HG03432 (cell line): Measurements from ENCODE around the gene TMEM45A.
"Not testable (repeated sequence)": the region's sequence is repeated elsewhere in the genome, so short reads cannot be mapped to it uniquely, and the experiment has no call there.

Experiments
- ATAC-seq: cut with Tn5 transposase; IDR thresholded peaks from one replicate; pipeline ENCODE4 v1.9.1; 2021; ENCODE audit warnings: mild to moderate bottlenecking, moderate library complexity; ENCODE audit not compliant: unreplicated experiment

The TMEM45A gene

GRCh38 chr3:100531093-100531492, 38.7 kb downstream of the TMEM45A start:
- ATAC-seq, result no peak

GRCh38 chr3:100532411-100532810, 40.0 kb downstream of the TMEM45A start:
- no peak for ATAC-seq

GRCh38 chr3:100533176-100533575, 40.8 kb downstream of the TMEM45A start:
- no peak for ATAC-seq

- no peak for ATAC-seq
Measured at GRCh38 chr3:100535610-100535943, 43.2 kb downstream of the TMEM45A start.

- ATAC-seq, result no peak
Measured at GRCh38 chr3:100536093-100536492, 43.7 kb downstream of the TMEM45A start.

GRCh38 chr3:100537646-100538338, 45.4 kb downstream of the TMEM45A start:
- peak; percentile 79 for ATAC-seq

GRCh38 chr3:100538339-100538706, 45.9 kb downstream of the TMEM45A start:
- ATAC-seq, result peak; percentile 43

- no peak for ATAC-seq
Measured at GRCh38 chr3:100540791-100541334, 48.4 kb downstream of the TMEM45A start.

GRCh38 chr3:100541428-100541827, 49.0 kb downstream of the TMEM45A start:
- ATAC-seq, result not testable (repeated sequence)

- ATAC-seq, result no peak
Measured at GRCh38 chr3:100545371-100545770, 53.0 kb downstream of the TMEM45A start.

- ATAC-seq, result no peak
Measured at GRCh38 chr3:100546020-100546744, 53.8 kb downstream of the TMEM45A start.

GRCh38 chr3:100548053-100548452, 55.6 kb downstream of the TMEM45A start:
- no peak for ATAC-seq

GRCh38 chr3:100553618-100554372, 61.4 kb downstream of the TMEM45A start:
- ATAC-seq, result no peak

- no peak for ATAC-seq
Measured at GRCh38 chr3:100554373-100554676, 61.9 kb downstream of the TMEM45A start.

- ATAC-seq, result no peak
Measured at GRCh38 chr3:100556673-100557310, 64.4 kb downstream of the TMEM45A start.

- ATAC-seq, result no peak
Measured at GRCh38 chr3:100558233-100558632, 65.8 kb downstream of the TMEM45A start.

- ATAC-seq, result no peak
Measured at GRCh38 chr3:100560426-100560825, 68.0 kb downstream of the TMEM45A start.

- ATAC-seq, result no peak
Measured at GRCh38 chr3:100561459-100562158, 69.2 kb downstream of the TMEM45A start.

- no peak for ATAC-seq
Measured at GRCh38 chr3:100562224-100562857, 69.9 kb downstream of the TMEM45A start.

- no peak for ATAC-seq
Measured at GRCh38 chr3:100563228-100563627, 70.8 kb downstream of the TMEM45A start.
